ENCODE results near the gene POLR2E. TPM values are rescaled to one million over a fixed set of nuclear protein-coding genes. Genes with fewer than 3 reads are reported as not detected.

The POLR2E gene
- total and polyA plus RNA-seq, 2 of the 8 experiments (the other 6 are each of a cell fraction or from before 2014, with no cell fraction given) = 281 to 381 TPM

DNA sequence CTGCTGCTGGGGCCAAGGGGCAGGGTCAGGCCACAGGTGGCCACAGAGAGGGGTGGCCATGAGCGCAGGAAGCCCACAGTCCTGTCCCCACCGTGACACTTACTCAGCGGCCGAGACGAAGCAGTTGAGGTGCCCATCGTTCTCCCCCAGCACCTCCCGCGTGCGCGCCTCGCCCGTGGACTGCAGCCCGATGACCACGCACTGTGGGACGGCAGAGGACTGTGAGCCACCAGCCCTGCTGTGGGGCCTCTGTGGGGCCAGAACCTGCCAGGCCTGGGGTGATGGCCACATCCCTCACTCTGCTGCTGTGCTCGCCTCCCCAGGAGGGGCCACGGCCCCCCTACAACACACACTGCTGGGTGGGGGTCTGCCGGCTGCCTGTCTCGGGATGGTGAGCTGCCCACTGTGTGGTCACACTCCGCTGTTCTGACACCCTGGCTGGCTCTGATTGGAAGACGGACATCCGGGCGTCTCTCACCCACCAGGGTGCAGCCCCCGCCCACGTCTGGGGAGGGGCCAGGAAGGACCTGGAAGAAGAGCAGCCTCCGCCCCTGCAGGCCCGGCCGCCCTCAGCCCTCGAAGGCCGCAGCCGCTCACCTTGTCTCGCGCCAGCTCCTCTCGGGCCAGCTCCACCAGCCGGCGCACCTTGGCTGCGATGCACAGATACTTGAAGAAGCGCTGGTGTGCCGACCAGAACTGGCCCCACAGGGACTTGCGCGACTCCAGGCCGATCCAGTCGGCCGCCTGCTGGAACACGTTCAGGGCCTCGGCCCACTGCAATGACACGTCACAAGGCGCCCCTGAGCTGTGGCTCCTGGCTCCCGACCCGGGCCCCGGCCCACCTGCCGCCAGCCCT lies 21.8 kb upstream of the POLR2E start:
- no peak overlapping the region for H3K56ac ChIP-seq (replicated peaks; ENCODE audit: insufficient read length, low read depth, low read length)
- H2AK5ac ChIP-seq (ENCODE audit: low read depth, low read length) = no peak overlapping the region
- no peak overlapping the region for H3K4ac ChIP-seq (replicated peaks; ENCODE audit: insufficient read length, low read depth, low read length)
- H3K14ac ChIP-seq (ENCODE audit: insufficient read length) = no peak overlapping the region
- 94% methylated on average over 52 of the region's 52 CpGs; no CpG with 5 or more reads in 1 of the 2 experiments for WGBS, 2 experiments (ENCODE audit: extremely low coverage in 1 of 2, insufficient coverage in 1 of 2, insufficient read length in 1 of 2, insufficient replicate concordance in 2 of 2, low coverage in 1 of 2, low lambda C conversion rate in 2 of 2, missing lambda C conversion rate in 1 of 2)
- H3K36me3 ChIP-seq (ENCODE audit: control insufficient read depth in 2 of 4, insufficient read depth in 4 of 4, low read length in 3 of 4) = peaks cover 0 to 50% (median 9%) of the 10 kb centered on the region in 4 experiments; a peak in 4 of 8 replicates
- H3K79me1 ChIP-seq (ENCODE audit: low read depth, low read length) = no peaks in the 10 kb centered on the region
- peak overlapping the region; percentile 35; the same call in 1 of the 2 replicates for H3K27ac ChIP-seq (ENCODE audit: low read depth, low read length)
- H3K18ac ChIP-seq (ENCODE audit: extremely low read depth, low read length) = no peak overlapping the region
- H2BK15ac ChIP-seq (ENCODE audit: low read length) = no peak overlapping the region
- H3K9ac ChIP-seq (replicated peaks in 1 of 4; ENCODE audit: extremely low read depth in 1 of 4, low read depth in 3 of 4, low read length in 3 of 4) = no peak overlapping the region; a peak in 1 of 7 replicates
- no peak overlapping the region for H3K4me3 ChIP-seq (ENCODE audit: extremely low read depth in 1 of 4, insufficient read depth in 2 of 4, low read depth in 3 of 4, low read length in 4 of 4)
- H4K91ac ChIP-seq (replicated peaks; ENCODE audit: insufficient read length, low read length) = no peak overlapping the region
- DNase-seq (ENCODE audit: low read depth in 1 of 2, low spot score in 2 of 2) (no peak), FAIRE-seq (no peak)
- no peak overlapping the region; the same call in 1 of the 2 replicates for H2BK5ac ChIP-seq (ENCODE audit: low read depth, low read length)
- H2BK12ac ChIP-seq (ENCODE audit: low read depth, low read length) = no peak overlapping the region
- peaks cover 2% of the 10 kb centered on the region in 2 experiments for H4K20me1 ChIP-seq (replicated peaks in 1 of 2; ENCODE audit: control insufficient read depth in 1 of 2, insufficient read depth in 2 of 2, low read length in 2 of 2)
- H3K23ac ChIP-seq (ENCODE audit: insufficient read length) = no peak overlapping the region
- no peaks in the 10 kb centered on the region for H3K79me2 ChIP-seq (ENCODE audit: control insufficient read depth in 1 of 2, insufficient read depth in 2 of 2, low read length in 2 of 2)
- H3K4me2 ChIP-seq (ENCODE audit: insufficient read depth in 1 of 2, low read depth in 2 of 2, low read length in 2 of 2) = no peak overlapping the region
- CTCF ChIA-PET (ENCODE audit: partially characterized antibody) = interaction anchor here (0.6 to 1.4 kb wide), 8 partner anchors 10 to 128 kb away, joined by 3 to 5 read pairs (median 4); no protein-coding TSS in a partner anchor
- H2AFZ ChIP-seq (ENCODE audit: low read length) = no peak overlapping the region
- no peaks in the 10 kb centered on the region for H3K27me3 ChIP-seq (replicated peaks in 1 of 4; ENCODE audit: control insufficient read depth in 3 of 4, extremely low read depth in 1 of 4, insufficient read depth in 3 of 4, low read length in 3 of 4)
- H4K5ac ChIP-seq (ENCODE audit: insufficient read length, low read depth, low read length) = no peak overlapping the region
- POLR2A ChIA-PET (ENCODE audit: partially characterized antibody) = interaction anchor here (0.8 to 1.4 kb wide), 6 partner anchors 9 to 158 kb away, joined by 3 to 4 read pairs (median 3); partner anchors contain the start of genes FAM174C and GPX4
- no peaks in the 10 kb centered on the region for H3K9me3 ChIP-seq (ENCODE audit: insufficient read depth in 2 of 2, low read depth in 1 of 2, low read length in 1 of 2)
- H4K8ac ChIP-seq (ENCODE audit: extremely low read depth, insufficient read depth, low read length) = peak overlapping the region; percentile 68; the same call in 1 of the 2 replicates
- no peaks in the 10 kb centered on the region for H3K23me2 ChIP-seq (ENCODE audit: low read depth, low read length)
- no peak overlapping the region for H2BK120ac ChIP-seq (replicated peaks; ENCODE audit: low read depth, low read length)
- no peak overlapping the region for H2BK20ac ChIP-seq (ENCODE audit: low read length)
- H3K4me1 ChIP-seq (replicated peaks in 1 of 4; ENCODE audit: control insufficient read depth in 3 of 4, insufficient read depth in 4 of 4, low read length in 3 of 4) = peaks cover 0 to 2% (median under 1%) of the 10 kb centered on the region in 4 experiments; a peak in 5 of 7 replicates
- TF ChIP-seq TBP (IDR thresholded peaks at IDR 0.05; ENCODE audit: low read depth, low read length) (no peak), RFX5 (IDR thresholded peaks at IDR 0.05; ENCODE audit: borderline replicate concordance, low read depth, low read length) (no peak), CTBP2 (IDR thresholded peaks at IDR 0.05; ENCODE audit: borderline replicate concordance, insufficient read depth, insufficient read length, low read length) (no peak), YY1 (IDR thresholded peaks at IDR 0.05; ENCODE audit: low read depth, low read length) (no peak), RNF2 (IDR thresholded peaks at IDR 0.05; ENCODE audit: borderline replicate concordance, low read depth, low read length, missing control alignments, poor library complexity, severe bottlenecking) (no peak), JUND (IDR thresholded peaks at IDR 0.05; ENCODE audit: low read length) (no peak)
